GM21515 (cell line): ENCODE results near the gene IGSF23.

Source experiments
- ATAC-seq: cut with Tn5 transposase; IDR thresholded peaks from one replicate; pipeline ENCODE4 v1.9.1; 2021; ENCODE audit not compliant: unreplicated experiment

IGSF23 gene

GRCh38 chr19:44640518-44640917 lies 27.2 kb downstream of the IGSF23 start:
- ATAC-seq = no peak

GRCh38 chr19:44641501-44642265 lies 28.3 kb downstream of the IGSF23 start:
- no peak for ATAC-seq

- ATAC-seq = no peak
Observed at GRCh38 chr19:44642377-44642776, 29.0 kb downstream of the IGSF23 start.

GRCh38 chr19:44643605-44644401 lies 30.4 kb downstream of the IGSF23 start, which contains the start of gene PVR:
Gene PVR, plus strand, starts transcription at chr19:44643910. Its CDS starts 187 bp downstream, at chr19:44644097.
- no peak for ATAC-seq

- no peak for ATAC-seq
Observed at GRCh38 chr19:44644402-44645016, 31.1 kb downstream of the IGSF23 start.

- no peak for ATAC-seq
Observed at GRCh38 chr19:44645407-44646048, 32.2 kb downstream of the IGSF23 start.

GRCh38 chr19:44646049-44646416 lies 32.7 kb downstream of the IGSF23 start:
- ATAC-seq = no peak

- ATAC-seq = no peak
Observed at GRCh38 chr19:44647144-44647543, 33.8 kb downstream of the IGSF23 start.

- no peak for ATAC-seq
Observed at GRCh38 chr19:44648631-44649251, 35.4 kb downstream of the IGSF23 start.

- no peak for ATAC-seq
Observed at GRCh38 chr19:44649578-44650145, 36.3 kb downstream of the IGSF23 start.

GRCh38 chr19:44653343-44653742 lies 40.0 kb downstream of the IGSF23 start:
- ATAC-seq = no peak

- ATAC-seq = peak; percentile 84
Observed at GRCh38 chr19:44653977-44654774, 40.8 kb downstream of the IGSF23 start.

GRCh38 chr19:44657211-44657921 lies 44.0 kb downstream of the IGSF23 start:
- no peak for ATAC-seq

GRCh38 chr19:44658069-44658733 lies 44.8 kb downstream of the IGSF23 start:
- no peak for ATAC-seq

- ATAC-seq = no peak
Observed at GRCh38 chr19:44660081-44660480, 46.7 kb downstream of the IGSF23 start.

GRCh38 chr19:44661205-44661604 lies 47.8 kb downstream of the IGSF23 start:
- ATAC-seq = no peak

- no peak for ATAC-seq
Observed at GRCh38 chr19:44661904-44662303, 48.5 kb downstream of the IGSF23 start.

- ATAC-seq = no peak
Observed at GRCh38 chr19:44662691-44663385, 49.5 kb downstream of the IGSF23 start.
